ENCODE results near the gene UTP18.

The UTP18 gene

DNA sequence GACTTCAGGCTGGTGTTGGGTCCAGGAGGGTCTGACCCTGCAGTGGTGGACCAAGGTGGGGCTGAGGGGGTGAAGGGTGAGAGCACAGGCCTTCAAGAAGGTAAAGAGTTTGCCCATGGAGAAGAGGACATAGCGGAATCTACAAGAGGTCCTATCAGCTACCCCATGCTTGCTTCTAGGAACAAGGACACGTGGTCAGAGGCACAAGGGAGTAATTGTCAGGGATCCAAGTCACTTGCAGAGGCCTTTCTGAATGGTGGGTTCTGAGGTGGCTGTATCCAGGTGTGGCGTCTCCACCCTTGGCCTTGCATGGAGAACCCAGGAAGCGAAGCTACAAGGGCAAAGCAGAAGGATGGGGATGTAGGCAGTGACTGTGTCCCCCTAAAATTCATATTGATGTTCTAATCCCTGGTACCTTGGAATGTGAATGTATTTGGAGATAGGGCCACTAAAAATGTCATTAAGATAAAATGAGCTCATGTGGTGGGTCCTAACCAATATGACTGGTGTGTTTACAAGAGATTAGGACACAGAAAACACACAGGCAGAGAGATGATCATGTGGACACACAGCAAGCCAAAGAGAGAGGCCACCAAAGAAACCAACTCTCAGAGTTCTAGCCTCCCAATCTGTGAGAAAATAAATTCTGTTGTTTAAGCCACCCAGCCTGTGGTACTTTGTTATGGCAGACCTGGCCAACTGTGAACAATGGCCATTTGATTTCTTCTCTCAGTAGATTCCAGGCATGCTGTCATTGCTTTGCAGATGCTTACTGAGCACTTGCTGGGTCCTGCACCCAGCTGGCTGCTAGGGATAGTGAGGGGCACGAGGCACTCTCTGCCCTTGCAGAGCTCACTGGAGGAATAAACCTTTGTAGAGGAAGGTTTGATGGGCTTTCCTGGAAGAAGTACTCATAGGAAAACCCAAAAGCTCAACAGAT lies 75.8 kb downstream of the UTP18 start:
- DNase-seq: no peak

DNA sequence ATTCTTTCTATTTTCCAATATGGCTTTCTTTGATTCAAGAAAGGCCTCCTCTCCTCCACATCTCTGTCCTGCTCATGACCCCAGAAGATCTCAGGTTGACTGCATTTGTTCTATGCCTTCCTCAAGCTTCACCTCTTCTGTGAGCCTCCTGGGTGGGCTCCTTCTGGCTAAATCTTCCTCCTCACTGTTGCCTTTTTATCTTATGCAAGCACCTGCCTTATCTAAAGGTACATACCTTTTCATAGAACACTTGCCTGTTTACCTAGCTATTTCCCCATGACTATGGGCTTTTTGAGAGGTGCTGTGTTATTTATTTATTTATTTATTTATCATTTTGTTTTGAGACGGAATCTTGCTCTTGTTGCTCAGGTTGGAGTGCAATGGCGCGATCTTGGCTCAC lies 81.1 kb downstream of the UTP18 start:
- DNase-seq: no peak

DNA sequence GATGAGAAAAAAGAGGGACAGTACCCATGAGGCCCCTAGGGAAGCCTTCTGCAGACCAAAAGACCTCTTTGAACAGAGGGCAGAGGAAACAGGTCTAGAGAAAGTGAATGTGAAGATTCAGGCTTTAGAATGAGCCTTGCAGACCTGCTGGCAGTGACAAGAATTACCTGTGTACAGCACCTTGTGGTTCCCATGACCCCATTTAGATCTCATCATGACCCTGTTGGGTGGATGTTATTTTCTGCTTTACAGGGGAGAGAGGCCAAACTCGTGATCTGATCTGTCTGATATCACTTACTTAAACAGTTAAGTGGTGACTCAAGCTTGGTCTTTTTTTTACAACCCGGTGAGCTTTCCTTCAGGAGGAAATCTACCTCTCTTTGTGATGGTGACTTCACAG lies 81.9 kb downstream of the UTP18 start:
- no peak for DNase-seq

DNA sequence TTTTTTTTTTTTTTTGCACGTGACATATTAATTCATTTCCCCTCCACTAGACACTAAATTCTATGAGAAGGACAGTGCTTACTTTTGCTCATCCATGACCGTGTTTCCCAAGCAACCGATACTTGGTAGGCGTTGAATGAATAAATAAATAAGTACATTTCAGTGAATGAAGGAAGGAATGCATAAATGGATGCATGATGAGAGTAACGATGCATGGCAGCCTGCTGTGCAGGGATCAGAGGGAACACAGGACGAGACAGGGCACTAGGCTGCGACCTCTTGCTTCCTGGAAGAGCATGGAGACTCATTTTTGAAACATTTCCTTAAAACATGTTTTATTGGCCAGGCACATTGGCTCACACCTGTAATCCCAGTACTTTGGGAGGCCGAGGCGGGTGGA lies 84.2 kb downstream of the UTP18 start:
- DNase-seq: no peak

DNA sequence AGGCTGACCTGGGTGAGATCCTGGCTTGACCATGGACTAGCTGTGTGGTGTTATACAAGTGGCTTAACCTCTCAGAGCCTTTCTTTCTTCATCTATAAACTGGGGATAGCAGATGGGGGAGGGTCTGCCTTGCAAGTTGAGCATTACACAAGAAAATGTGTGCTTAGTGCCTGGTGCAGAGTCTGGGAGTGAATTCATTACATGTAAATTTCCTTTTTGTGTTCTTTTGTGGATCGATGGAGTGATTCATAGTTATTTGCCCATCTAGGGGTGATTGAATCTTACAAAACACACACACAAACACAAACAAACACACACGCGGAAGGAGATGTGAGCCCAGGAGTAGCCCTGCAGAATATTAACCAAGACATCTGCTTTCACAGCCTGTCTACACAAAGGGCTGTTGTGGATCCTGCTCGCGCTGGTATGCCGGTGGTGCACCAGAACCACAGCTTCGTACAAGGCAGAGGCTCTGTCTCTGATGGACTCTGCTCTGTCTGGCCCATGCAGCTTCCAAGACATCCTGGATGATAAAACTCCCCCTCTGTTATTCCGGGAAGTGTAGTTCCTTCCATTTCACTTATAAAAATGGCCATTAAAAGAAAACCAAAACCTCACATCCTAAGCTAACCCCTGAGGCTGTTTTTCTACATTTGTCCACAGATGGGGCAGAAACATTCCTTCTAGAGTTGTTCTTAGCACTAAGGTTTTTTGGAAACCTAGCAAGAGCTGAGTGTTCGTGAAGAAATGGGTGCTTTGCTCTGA lies 86.1 kb downstream of the UTP18 start:
- DNase-seq: no peak

Measured in CD4-positive, alpha-beta T cell treated with Interferon alpha-2 for 1 hour (primary cell).